ENCODE data around the gene TMEM37. TPM values are rescaled to one million over a fixed set of nuclear protein-coding genes. Genes with fewer than 3 reads are reported as not detected.

The TMEM37 gene
- total and polyA plus RNA-seq, 2 of the 8 experiments (the other 6 are each of a cell fraction or from before 2014, with no cell fraction given), result 11.0 to 16.2 TPM

DNA sequence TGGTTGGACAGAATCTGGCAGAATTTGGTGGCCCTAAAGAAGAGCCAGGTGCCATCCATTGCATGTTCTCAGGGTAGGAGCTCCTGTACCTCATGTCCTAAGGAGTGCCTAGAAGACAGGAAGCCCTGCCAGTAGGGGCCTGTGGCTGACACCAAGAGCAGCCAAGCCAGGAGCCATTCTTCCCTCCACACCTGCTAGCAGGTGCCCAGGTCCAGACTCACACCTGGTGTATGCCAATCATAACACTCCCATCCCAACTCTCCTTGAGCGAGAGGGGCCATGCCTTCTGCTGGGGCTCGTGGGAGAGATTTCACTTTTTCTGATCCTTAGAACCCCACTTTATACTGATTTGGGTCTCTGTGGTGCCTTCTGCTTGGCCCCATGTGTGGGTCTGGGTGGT lies 26.5 kb upstream of the TMEM37 start:
- H3K14ac ChIP-seq (ENCODE audit: insufficient read length), result no peak overlapping the region
- CTCF ChIA-PET (ENCODE audit: partially characterized antibody), result interaction anchor here (1.0 to 21.3 kb wide), 4 partner anchors 22 to 168 kb away, joined by 3 to 411 read pairs (median 3); no protein-coding TSS in a partner anchor
- 85% methylated on average over 2 of the region's 2 CpGs; no CpG with 5 or more reads in 1 of the 2 experiments for WGBS, 2 experiments (ENCODE audit: extremely low coverage in 1 of 2, insufficient coverage in 1 of 2, insufficient read length in 1 of 2, insufficient replicate concordance in 2 of 2, low coverage in 1 of 2, low lambda C conversion rate in 2 of 2, missing lambda C conversion rate in 1 of 2)

More for the DNA sequence above, 26.5 kb upstream of the TMEM37 start:
- Histone ChIP-seq H4K5ac (ENCODE audit: insufficient read length, low read depth, low read length) (no peak overlapping the region), H2BK20ac (ENCODE audit: low read length) (no peak overlapping the region), H3K36me3 (ENCODE audit: control insufficient read depth in 2 of 4, insufficient read depth in 4 of 4, low read length in 3 of 4) (no peaks in the 10 kb centered on the region), H4K8ac (ENCODE audit: extremely low read depth, insufficient read depth, low read length) (no peak overlapping the region; the same call in 1 of the 2 replicates), H3K23me2 (ENCODE audit: low read depth, low read length) (no peaks in the 10 kb centered on the region), H3K4ac (replicated peaks; ENCODE audit: insufficient read length, low read depth, low read length) (no peak overlapping the region), H2BK5ac (ENCODE audit: low read depth, low read length) (no peak overlapping the region), H3K79me2 (ENCODE audit: control insufficient read depth in 1 of 2, insufficient read depth in 2 of 2, low read length in 2 of 2) (no peaks in the 10 kb centered on the region), H4K91ac (replicated peaks; ENCODE audit: insufficient read length, low read length) (no peak overlapping the region), H3K4me3 (ENCODE audit: extremely low read depth in 1 of 4, insufficient read depth in 2 of 4, low read depth in 3 of 4, low read length in 4 of 4) (no peak overlapping the region), H3K27ac (ENCODE audit: low read depth, low read length) (no peak overlapping the region), H2BK15ac (ENCODE audit: low read length) (no peak overlapping the region), H3K4me2 (ENCODE audit: insufficient read depth in 1 of 2, low read depth in 2 of 2, low read length in 2 of 2) (no peak overlapping the region), H3K79me1 (ENCODE audit: low read depth, low read length) (no peaks in the 10 kb centered on the region), H4K20me1 (replicated peaks in 1 of 2; ENCODE audit: control insufficient read depth in 1 of 2, insufficient read depth in 2 of 2, low read length in 2 of 2) (no peaks in the 10 kb centered on the region), H2AFZ (ENCODE audit: low read length) (no peak overlapping the region), H3K9ac (replicated peaks in 1 of 4; ENCODE audit: extremely low read depth in 1 of 4, low read depth in 3 of 4, low read length in 3 of 4) (no peak overlapping the region), H3K27me3 (replicated peaks in 1 of 4; ENCODE audit: control insufficient read depth in 3 of 4, extremely low read depth in 1 of 4, insufficient read depth in 3 of 4, low read length in 3 of 4) (no peaks in the 10 kb centered on the region), H3K9me3 (ENCODE audit: insufficient read depth in 2 of 2, low read depth in 1 of 2, low read length in 1 of 2) (no peaks in the 10 kb centered on the region), H2BK12ac (ENCODE audit: low read depth, low read length) (no peak overlapping the region), H3K23ac (ENCODE audit: insufficient read length) (no peak overlapping the region), H2BK120ac (replicated peaks; ENCODE audit: low read depth, low read length) (no peak overlapping the region), H3K56ac (replicated peaks; ENCODE audit: insufficient read length, low read depth, low read length) (no peak overlapping the region), H3K4me1 (replicated peaks in 1 of 4; ENCODE audit: control insufficient read depth in 3 of 4, insufficient read depth in 4 of 4, low read length in 3 of 4) (no peaks in the 10 kb centered on the region), H3K18ac (ENCODE audit: extremely low read depth, low read length) (no peak overlapping the region), H2AK5ac (ENCODE audit: low read depth, low read length) (no peak overlapping the region)
- FAIRE-seq, result no peak
- POLR2A ChIA-PET (ENCODE audit: partially characterized antibody), result no interaction called here
- no peak for DNase-seq (ENCODE audit: low read depth in 1 of 2, low spot score in 2 of 2)
- TF ChIP-seq JUND (IDR thresholded peaks at IDR 0.05; ENCODE audit: low read length) (no peak), HDAC2 (IDR thresholded peaks at IDR 0.05; ENCODE audit: borderline replicate concordance in 1 of 2, low read depth in 2 of 2, low read length in 2 of 2) (no peak), SAP30 (IDR thresholded peaks at IDR 0.05; ENCODE audit: insufficient read depth, insufficient replicate concordance, low read length) (no peak), SIRT6 (IDR thresholded peaks at IDR 0.05; ENCODE audit: low read length) (no peak), SP2 (IDR thresholded peaks at IDR 0.05; ENCODE audit: low read length) (no peak), CHD2 (IDR thresholded peaks at IDR 0.05; ENCODE audit: low read length) (no peak), EGR1 (IDR thresholded peaks at IDR 0.05; ENCODE audit: borderline replicate concordance, low read depth, low read length) (no peak)
- TF ChIP-seq, protein P1, sequence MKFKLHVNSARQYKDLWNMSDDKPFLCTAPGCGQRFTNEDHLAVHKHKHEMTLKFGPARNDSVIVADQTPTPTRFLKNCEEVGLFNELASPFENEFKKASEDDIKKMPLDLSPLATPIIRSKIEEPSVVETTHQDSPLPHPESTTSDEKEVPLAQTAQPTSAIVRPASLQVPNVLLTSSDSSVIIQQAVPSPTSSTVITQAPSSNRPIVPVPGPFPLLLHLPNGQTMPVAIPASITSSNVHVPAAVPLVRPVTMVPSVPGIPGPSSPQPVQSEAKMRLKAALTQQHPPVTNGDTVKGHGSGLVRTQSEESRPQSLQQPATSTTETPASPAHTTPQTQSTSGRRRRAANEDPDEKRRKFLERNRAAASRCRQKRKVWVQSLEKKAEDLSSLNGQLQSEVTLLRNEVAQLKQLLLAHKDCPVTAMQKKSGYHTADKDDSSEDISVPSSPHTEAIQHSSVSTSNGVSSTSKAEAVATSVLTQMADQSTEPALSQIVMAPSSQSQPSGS (IDR thresholded peaks at IDR 0.05; ENCODE audit: low read length), result no peak
- TF ChIP-seq, protein P2, sequence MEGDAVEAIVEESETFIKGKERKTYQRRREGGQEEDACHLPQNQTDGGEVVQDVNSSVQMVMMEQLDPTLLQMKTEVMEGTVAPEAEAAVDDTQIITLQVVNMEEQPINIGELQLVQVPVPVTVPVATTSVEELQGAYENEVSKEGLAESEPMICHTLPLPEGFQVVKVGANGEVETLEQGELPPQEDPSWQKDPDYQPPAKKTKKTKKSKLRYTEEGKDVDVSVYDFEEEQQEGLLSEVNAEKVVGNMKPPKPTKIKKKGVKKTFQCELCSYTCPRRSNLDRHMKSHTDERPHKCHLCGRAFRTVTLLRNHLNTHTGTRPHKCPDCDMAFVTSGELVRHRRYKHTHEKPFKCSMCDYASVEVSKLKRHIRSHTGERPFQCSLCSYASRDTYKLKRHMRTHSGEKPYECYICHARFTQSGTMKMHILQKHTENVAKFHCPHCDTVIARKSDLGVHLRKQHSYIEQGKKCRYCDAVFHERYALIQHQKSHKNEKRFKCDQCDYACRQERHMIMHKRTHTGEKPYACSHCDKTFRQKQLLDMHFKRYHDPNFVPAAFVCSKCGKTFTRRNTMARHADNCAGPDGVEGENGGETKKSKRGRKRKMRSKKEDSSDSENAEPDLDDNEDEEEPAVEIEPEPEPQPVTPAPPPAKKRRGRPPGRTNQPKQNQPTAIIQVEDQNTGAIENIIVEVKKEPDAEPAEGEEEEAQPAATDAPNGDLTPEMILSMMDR (IDR thresholded peaks at IDR 0.05; ENCODE audit: control extremely low read depth in 1 of 3, insufficient read depth in 1 of 3, low read depth in 1 of 3, low read length in 3 of 3), result no peak
